HEK293 (cell line): ENCODE results near the gene SCAMP3.

Source experiments
- CTCF ChIA-PET: fragments of 350-600 bp; formaldehyde crosslinking; extraction: SDS; loops from one replicate; lab custom pipeline; 2021; ENCODE audit warnings: antibody characterized with exemption; lab: Yijun Ruan, JAX
- POLR2A ChIA-PET: fragments of 300-600 bp; formaldehyde crosslinking; extraction: SDS; loops from one replicate; lab custom pipeline; 2020; ENCODE audit warnings: antibody characterized with exemption, inconsistent platforms; lab: Yijun Ruan, JAX
- H3K27ac ChIP-seq: fragments of 200-500 bp; sonication (Bioruptor generic); 2 replicates; pipeline ENCODE4 v1.5.1; 2014; ENCODE audit warnings: low read depth, low read length, control low read depth, inconsistent platforms; ENCODE audit errors: extremely low read depth
- H3K36me3 ChIP-seq, 2 experiments: fragments of 200-500 bp in 1 of 2; sonication (Bioruptor generic) in 1 of 2; 1 replicate in 1 of 2; 2 replicates in 1 of 2; pipeline ENCODE4 v1.5.1; 2014 to 2017; ENCODE audit warnings: inconsistent platforms in 2 of 2, low read length in 2 of 2; ENCODE audit not compliant: control insufficient read depth in 2 of 2, insufficient read depth in 1 of 2
- H3K4me1 ChIP-seq: fragments of 200-500 bp; sonication (Bioruptor generic); 2 replicates; pipeline ENCODE4 v1.5.1; 2014; ENCODE audit warnings: mild to moderate bottlenecking, low read length, inconsistent platforms; ENCODE audit not compliant: control insufficient read depth, insufficient read depth
- H3K4me3 ChIP-seq: 2 replicates; pipeline ENCODE4 v1.5.1; 2011; ENCODE audit warnings: low read depth, mild to moderate bottlenecking, control low read depth, low read length, moderate library complexity
- H3K9me3 ChIP-seq: fragments of 200-500 bp; sonication (Bioruptor generic); 2 replicates; pipeline ENCODE4 v1.5.1; 2014; ENCODE audit warnings: low read depth, low read length, inconsistent platforms; ENCODE audit not compliant: control insufficient read depth, insufficient read depth
- GLIS1 ChIP-seq: fragments of 450-650 bp; formaldehyde crosslinking; IDR thresholded peaks from 2 replicates; pipeline ENCODE4 v1.5.1; 2016; ENCODE audit warnings: missing biosample characterization, missing genetic modification characterization
- MEIS1 ChIP-seq: sonication (generic); formaldehyde crosslinking; IDR thresholded peaks from 2 replicates; pipeline ENCODE4 v1.8.1; 2022; ENCODE audit warnings: missing genetic modification reagents, mild to moderate bottlenecking, borderline replicate concordance
- ZBTB8A ChIP-seq: fragments of 450-650 bp; formaldehyde crosslinking; IDR thresholded peaks from 2 replicates; pipeline ENCODE4 v1.5.1; 2016; ENCODE audit warnings: missing biosample characterization, missing genetic modification characterization
- ZIC2 ChIP-seq: fragments of 450-650 bp; formaldehyde crosslinking; IDR thresholded peaks from 2 replicates; pipeline ENCODE4 v1.5.1; 2016; ENCODE audit warnings: missing biosample characterization, missing genetic modification characterization
- ZNF138 ChIP-seq: fragments of 450-650 bp; formaldehyde crosslinking; IDR thresholded peaks from 2 replicates; pipeline ENCODE4 v1.5.1; 2016; ENCODE audit warnings: missing biosample characterization, missing genetic modification characterization, borderline replicate concordance
- ZNF239 ChIP-seq: fragments of 450-650 bp; formaldehyde crosslinking; IDR thresholded peaks from 2 replicates; pipeline ENCODE4 v1.5.1; 2016; ENCODE audit warnings: missing biosample characterization, missing genetic modification characterization
- ZNF335 ChIP-seq: fragments of 450-650 bp; formaldehyde crosslinking; conservative IDR thresholded peaks from 2 replicates; pipeline ENCODE4 v1.5.1; 2016; ENCODE audit warnings: missing biosample characterization, missing genetic modification characterization
- ZNF600 ChIP-seq: fragments of 450-650 bp; formaldehyde crosslinking; IDR thresholded peaks from 2 replicates; pipeline ENCODE4 v1.5.1; 2016; ENCODE audit warnings: missing biosample characterization, missing genetic modification characterization
- ZNF677 ChIP-seq: fragments of 450-650 bp; IDR thresholded peaks from 2 replicates; pipeline ENCODE4 v1.5.0; 2018; ENCODE audit warnings: missing biosample characterization, mild to moderate bottlenecking, missing genetic modification characterization, moderate library complexity
- TF ChIP-seq, protein P1 (sequence below): fragments of 450-650 bp; formaldehyde crosslinking; IDR thresholded peaks from 2 replicates; pipeline ENCODE4 v1.5.1; 2016; ENCODE audit warnings: missing biosample characterization, missing genetic modification characterization
- TF ChIP-seq, protein P2 (sequence below): fragments of 450-650 bp; formaldehyde crosslinking; IDR thresholded peaks from 2 replicates; pipeline ENCODE4 v1.5.1; 2016; ENCODE audit warnings: missing biosample characterization, missing genetic modification characterization
- TF ChIP-seq, protein P3 (sequence below): fragments of 450-650 bp; formaldehyde crosslinking; IDR thresholded peaks from 2 replicates; pipeline ENCODE4 v1.5.1; 2016; ENCODE audit warnings: missing biosample characterization, missing genetic modification characterization, borderline replicate concordance
- TF ChIP-seq, protein P4 (sequence below): fragments of 450-650 bp; formaldehyde crosslinking; IDR thresholded peaks from 2 replicates; pipeline ENCODE4 v1.5.1; 2016; ENCODE audit warnings: missing biosample characterization, missing genetic modification characterization
- TF ChIP-seq, protein P5 (sequence below): fragments of 450-650 bp; formaldehyde crosslinking; IDR thresholded peaks from 2 replicates; pipeline ENCODE4 v1.5.1; 2016; ENCODE audit warnings: missing biosample characterization, missing genetic modification characterization
- TF ChIP-seq, protein P6 (sequence below): fragments of 450-650 bp; formaldehyde crosslinking; IDR thresholded peaks from 2 replicates; pipeline ENCODE4 v1.5.1; 2017; ENCODE audit warnings: missing biosample characterization, missing genetic modification characterization
- TF ChIP-seq, protein P7 (sequence below): fragments of 450-650 bp; formaldehyde crosslinking; IDR thresholded peaks from 2 replicates; pipeline ENCODE4 v1.5.1; 2016; ENCODE audit warnings: missing biosample characterization, missing genetic modification characterization

The SCAMP3 gene

DNA sequence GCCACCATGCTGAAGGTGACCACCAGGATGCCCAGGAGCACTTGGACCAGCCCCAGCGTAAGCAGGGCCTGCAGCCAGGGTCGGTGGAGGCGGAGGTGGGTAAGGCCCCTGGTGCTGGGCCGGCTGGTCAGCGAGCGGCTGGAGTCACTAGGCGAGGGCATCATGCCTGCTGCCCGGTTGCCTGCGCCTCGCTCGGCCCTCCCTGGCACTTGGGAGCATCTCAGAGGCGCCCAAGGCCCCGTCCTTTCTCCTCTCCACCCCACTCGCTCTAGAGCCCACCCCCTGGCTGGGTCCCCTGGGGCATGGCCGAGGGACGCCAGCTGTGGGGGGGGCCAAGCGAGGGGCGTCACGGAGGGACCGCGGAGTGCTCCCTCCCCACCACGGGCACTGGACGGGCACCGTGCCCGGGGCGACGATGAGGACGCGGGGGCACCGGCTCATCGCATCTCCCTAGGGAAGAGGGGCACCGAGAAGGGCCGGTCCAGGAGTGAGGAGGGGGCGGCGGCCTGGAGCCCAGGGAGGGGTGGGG, 7.4 kb downstream of the SCAMP3 start:
- Histone ChIP-seq H3K36me3 (peaks cover 2 to 57% of the 10 kb centered on the region in 2 experiments; a peak in 2 of 3 replicates), H3K4me1 (no peaks in the 10 kb centered on the region), H3K4me3 (peak overlapping the region; percentile 73), H3K27ac (peak overlapping the region; percentile 72; the same call in 1 of the 2 replicates), H3K9me3 (no peaks in the 10 kb centered on the region)
- CTCF ChIA-PET: interaction anchor here (0.6 to 0.7 kb wide), 3 partner anchors 12 to 316 kb away, joined by 3 to 4 read pairs (median 3); no protein-coding TSS in a partner anchor
- POLR2A ChIA-PET: interaction anchor here (0.8 to 3.7 kb wide), 6 partner anchors 11 to 69 kb away, joined by 3 to 28 read pairs (median 6); partner anchors contain the start of genes CLK2 and FDPS
- TF ChIP-seq GLIS1 (peak; percentile 82), ZNF677 (tag by site-specific recombination) (no peak), MEIS1 (no peak), ZNF138 (no peak), ZIC2 (no peak; the same call in 1 of the 2 replicates), ZNF335 (tag by site-specific recombination) (peak; percentile 75; the same call in 1 of the 2 replicates), ZNF239 (tag by site-specific recombination) (no peak), ZNF600 (peak; percentile 46; the same call in 1 of the 2 replicates), ZBTB8A (tag by site-specific recombination) (peak; percentile 83)
- TF ChIP-seq, protein P1, sequence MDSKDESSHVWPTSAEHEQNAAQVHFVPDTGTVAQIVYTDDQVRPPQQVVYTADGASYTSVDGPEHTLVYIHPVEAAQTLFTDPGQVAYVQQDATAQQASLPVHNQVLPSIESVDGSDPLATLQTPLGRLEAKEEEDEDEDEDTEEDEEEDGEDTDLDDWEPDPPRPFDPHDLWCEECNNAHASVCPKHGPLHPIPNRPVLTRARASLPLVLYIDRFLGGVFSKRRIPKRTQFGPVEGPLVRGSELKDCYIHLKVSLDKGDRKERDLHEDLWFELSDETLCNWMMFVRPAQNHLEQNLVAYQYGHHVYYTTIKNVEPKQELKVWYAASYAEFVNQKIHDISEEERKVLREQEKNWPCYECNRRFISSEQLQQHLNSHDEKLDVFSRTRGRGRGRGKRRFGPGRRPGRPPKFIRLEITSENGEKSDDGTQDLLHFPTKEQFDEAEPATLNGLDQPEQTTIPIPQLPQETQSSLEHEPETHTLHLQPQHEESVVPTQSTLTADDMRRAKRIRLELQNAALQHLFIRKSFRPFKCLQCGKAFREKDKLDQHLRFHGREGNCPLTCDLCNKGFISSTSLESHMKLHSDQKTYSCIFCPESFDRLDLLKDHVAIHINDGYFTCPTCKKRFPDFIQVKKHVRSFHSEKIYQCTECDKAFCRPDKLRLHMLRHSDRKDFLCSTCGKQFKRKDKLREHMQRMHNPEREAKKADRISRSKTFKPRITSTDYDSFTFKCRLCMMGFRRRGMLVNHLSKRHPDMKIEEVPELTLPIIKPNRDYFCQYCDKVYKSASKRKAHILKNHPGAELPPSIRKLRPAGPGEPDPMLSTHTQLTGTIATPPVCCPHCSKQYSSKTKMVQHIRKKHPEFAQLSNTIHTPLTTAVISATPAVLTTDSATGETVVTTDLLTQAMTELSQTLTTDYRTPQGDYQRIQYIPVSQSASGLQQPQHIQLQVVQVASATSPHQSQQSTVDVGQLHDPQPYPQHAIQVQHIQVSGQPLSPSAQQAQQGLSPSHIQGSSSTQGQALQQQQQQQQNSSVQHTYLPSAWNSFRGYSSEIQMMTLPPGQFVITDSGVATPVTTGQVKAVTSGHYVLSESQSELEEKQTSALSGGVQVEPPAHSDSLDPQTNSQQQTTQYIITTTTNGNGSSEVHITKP (tag by site-specific recombination): peak; percentile 37
- TF ChIP-seq, protein P2, sequence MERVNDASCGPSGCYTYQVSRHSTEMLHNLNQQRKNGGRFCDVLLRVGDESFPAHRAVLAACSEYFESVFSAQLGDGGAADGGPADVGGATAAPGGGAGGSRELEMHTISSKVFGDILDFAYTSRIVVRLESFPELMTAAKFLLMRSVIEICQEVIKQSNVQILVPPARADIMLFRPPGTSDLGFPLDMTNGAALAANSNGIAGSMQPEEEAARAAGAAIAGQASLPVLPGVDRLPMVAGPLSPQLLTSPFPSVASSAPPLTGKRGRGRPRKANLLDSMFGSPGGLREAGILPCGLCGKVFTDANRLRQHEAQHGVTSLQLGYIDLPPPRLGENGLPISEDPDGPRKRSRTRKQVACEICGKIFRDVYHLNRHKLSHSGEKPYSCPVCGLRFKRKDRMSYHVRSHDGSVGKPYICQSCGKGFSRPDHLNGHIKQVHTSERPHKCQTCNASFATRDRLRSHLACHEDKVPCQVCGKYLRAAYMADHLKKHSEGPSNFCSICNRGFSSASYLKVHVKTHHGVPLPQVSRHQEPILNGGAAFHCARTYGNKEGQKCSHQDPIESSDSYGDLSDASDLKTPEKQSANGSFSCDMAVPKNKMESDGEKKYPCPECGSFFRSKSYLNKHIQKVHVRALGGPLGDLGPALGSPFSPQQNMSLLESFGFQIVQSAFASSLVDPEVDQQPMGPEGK: peak; percentile 56
- TF ChIP-seq, protein P3, sequence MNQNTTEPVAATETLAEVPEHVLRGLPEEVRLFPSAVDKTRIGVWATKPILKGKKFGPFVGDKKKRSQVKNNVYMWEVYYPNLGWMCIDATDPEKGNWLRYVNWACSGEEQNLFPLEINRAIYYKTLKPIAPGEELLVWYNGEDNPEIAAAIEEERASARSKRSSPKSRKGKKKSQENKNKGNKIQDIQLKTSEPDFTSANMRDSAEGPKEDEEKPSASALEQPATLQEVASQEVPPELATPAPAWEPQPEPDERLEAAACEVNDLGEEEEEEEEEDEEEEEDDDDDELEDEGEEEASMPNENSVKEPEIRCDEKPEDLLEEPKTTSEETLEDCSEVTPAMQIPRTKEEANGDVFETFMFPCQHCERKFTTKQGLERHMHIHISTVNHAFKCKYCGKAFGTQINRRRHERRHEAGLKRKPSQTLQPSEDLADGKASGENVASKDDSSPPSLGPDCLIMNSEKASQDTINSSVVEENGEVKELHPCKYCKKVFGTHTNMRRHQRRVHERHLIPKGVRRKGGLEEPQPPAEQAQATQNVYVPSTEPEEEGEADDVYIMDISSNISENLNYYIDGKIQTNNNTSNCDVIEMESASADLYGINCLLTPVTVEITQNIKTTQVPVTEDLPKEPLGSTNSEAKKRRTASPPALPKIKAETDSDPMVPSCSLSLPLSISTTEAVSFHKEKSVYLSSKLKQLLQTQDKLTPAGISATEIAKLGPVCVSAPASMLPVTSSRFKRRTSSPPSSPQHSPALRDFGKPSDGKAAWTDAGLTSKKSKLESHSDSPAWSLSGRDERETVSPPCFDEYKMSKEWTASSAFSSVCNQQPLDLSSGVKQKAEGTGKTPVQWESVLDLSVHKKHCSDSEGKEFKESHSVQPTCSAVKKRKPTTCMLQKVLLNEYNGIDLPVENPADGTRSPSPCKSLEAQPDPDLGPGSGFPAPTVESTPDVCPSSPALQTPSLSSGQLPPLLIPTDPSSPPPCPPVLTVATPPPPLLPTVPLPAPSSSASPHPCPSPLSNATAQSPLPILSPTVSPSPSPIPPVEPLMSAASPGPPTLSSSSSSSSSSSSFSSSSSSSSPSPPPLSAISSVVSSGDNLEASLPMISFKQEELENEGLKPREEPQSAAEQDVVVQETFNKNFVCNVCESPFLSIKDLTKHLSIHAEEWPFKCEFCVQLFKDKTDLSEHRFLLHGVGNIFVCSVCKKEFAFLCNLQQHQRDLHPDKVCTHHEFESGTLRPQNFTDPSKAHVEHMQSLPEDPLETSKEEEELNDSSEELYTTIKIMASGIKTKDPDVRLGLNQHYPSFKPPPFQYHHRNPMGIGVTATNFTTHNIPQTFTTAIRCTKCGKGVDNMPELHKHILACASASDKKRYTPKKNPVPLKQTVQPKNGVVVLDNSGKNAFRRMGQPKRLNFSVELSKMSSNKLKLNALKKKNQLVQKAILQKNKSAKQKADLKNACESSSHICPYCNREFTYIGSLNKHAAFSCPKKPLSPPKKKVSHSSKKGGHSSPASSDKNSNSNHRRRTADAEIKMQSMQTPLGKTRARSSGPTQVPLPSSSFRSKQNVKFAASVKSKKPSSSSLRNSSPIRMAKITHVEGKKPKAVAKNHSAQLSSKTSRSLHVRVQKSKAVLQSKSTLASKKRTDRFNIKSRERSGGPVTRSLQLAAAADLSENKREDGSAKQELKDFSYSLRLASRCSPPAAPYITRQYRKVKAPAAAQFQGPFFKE (tag by site-specific recombination): 0 out of 2 replicates have a peak, but pooled peaks have one; percentile 25
- TF ChIP-seq, protein P4, sequence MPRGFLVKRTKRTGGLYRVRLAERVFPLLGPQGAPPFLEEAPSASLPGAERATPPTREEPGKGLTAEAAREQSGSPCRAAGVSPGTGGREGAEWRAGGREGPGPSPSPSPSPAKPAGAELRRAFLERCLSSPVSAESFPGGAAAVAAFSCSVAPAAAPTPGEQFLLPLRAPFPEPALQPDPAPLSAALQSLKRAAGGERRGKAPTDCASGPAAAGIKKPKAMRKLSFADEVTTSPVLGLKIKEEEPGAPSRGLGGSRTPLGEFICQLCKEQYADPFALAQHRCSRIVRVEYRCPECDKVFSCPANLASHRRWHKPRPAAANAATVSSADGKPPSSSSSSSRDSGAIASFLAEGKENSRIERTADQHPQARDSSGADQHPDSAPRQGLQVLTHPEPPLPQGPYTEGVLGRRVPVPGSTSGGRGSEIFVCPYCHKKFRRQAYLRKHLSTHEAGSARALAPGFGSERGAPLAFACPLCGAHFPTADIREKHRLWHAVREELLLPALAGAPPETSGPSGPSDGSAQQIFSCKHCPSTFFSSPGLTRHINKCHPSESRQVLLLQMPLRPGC (tag by site-specific recombination): no peak
- TF ChIP-seq, protein P5, sequence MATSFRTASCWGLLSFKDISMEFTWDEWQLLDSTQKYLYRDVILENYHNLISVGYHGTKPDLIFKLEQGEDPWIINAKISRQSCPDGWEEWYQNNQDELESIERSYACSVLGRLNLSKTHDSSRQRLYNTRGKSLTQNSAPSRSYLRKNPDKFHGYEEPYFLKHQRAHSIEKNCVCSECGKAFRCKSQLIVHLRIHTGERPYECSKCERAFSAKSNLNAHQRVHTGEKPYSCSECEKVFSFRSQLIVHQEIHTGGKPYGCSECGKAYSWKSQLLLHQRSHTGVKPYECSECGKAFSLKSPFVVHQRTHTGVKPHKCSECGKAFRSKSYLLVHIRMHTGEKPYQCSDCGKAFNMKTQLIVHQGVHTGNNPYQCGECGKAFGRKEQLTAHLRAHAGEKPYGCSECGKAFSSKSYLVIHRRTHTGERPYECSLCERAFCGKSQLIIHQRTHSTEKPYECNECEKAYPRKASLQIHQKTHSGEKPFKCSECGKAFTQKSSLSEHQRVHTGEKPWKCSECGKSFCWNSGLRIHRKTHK (tag by site-specific recombination): no peak
- TF ChIP-seq, protein P6, sequence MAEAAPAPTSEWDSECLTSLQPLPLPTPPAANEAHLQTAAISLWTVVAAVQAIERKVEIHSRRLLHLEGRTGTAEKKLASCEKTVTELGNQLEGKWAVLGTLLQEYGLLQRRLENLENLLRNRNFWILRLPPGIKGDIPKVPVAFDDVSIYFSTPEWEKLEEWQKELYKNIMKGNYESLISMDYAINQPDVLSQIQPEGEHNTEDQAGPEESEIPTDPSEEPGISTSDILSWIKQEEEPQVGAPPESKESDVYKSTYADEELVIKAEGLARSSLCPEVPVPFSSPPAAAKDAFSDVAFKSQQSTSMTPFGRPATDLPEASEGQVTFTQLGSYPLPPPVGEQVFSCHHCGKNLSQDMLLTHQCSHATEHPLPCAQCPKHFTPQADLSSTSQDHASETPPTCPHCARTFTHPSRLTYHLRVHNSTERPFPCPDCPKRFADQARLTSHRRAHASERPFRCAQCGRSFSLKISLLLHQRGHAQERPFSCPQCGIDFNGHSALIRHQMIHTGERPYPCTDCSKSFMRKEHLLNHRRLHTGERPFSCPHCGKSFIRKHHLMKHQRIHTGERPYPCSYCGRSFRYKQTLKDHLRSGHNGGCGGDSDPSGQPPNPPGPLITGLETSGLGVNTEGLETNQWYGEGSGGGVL (tag by site-specific recombination): peak; percentile 74; the same call in 1 of the 2 replicates
- TF ChIP-seq, protein P7, sequence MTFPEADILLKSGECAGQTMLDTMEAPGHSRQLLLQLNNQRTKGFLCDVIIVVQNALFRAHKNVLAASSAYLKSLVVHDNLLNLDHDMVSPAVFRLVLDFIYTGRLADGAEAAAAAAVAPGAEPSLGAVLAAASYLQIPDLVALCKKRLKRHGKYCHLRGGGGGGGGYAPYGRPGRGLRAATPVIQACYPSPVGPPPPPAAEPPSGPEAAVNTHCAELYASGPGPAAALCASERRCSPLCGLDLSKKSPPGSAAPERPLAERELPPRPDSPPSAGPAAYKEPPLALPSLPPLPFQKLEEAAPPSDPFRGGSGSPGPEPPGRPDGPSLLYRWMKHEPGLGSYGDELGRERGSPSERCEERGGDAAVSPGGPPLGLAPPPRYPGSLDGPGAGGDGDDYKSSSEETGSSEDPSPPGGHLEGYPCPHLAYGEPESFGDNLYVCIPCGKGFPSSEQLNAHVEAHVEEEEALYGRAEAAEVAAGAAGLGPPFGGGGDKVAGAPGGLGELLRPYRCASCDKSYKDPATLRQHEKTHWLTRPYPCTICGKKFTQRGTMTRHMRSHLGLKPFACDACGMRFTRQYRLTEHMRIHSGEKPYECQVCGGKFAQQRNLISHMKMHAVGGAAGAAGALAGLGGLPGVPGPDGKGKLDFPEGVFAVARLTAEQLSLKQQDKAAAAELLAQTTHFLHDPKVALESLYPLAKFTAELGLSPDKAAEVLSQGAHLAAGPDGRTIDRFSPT: peak; percentile 87
